Superior temporal gyrus (tissue), 1 donor: Measurements from ENCODE around the gene MYBPC3.

Source experiments
- DNase-seq: peaks from one replicate; pipeline ENCODE4 v3.0.0-alpha.2; 2016; ENCODE audit errors: extremely low spot score

Gene MYBPC3

DNA sequence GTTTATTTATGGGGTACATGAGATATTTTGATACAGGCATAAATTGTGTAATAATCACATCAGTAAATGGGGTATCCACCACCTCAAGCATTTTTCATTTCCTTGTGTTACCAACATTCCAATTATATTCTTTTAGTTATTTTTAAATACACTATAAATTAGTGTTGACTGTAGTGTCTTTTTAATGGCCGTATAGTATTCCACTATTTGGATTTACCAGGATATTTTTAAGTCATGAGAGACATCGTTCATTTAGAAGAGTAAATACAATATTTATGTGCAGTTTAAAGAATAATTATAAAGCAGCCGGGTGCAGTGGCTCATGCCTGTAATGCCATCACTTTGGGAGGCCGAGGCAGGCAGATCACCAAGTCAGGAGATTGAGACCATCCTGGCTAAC is 32.0 kb upstream of the MYBPC3 start:
- no peak for DNase-seq

- no peak for DNase-seq
These were observed 30.6 kb upstream of the MYBPC3 start for GRCh38 chr11:47383071-47383470.

DNA sequence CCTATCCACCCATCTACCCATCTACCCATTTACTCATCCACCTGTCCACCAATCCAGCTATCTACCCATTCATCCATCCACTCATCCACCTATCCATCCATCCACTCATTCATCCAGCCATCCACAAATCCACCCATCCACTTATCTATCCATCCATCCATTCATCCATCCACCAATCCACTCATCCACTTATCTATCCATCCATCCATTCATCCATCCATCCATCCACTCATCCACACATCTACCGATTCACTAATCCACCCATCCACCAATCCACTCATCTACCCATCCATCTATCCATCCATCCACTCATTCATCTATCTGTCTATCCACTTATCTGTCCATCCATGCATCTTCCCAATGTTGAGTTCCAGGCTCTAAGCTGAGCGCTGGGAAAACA is 27.6 kb upstream of the MYBPC3 start:
- no peak for DNase-seq

DNA sequence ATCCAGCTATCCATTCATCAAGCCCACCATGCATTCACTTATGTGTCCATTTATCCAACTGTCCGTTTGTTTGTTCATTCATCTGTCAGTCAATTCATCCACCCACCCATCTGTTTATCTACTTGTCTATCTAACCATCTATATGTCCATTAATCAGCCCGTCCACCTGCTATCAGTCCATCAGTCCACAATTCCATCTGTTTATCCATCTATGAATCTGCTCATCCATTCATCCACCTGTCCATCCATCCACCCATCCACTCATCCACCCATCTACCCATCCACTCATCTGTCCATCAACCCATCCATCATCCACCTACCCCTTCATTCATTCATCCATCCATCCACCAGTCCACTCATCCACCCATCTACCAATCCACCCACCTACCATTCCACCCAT is 26.8 kb upstream of the MYBPC3 start:
- DNase-seq = no peak

GRCh38 chr11:47378836-47379170 is 26.3 kb upstream of the MYBPC3 start:
- no peak for DNase-seq

- DNase-seq = no peak
These were observed 25.7 kb upstream of the MYBPC3 start, which contains the start of gene SPI1 for GRCh38 chr11:47378010-47378835. SPI1 (minus strand) TSS chr11:47378547; CDS start chr11:47378353, 194 bp downstream.

DNA sequence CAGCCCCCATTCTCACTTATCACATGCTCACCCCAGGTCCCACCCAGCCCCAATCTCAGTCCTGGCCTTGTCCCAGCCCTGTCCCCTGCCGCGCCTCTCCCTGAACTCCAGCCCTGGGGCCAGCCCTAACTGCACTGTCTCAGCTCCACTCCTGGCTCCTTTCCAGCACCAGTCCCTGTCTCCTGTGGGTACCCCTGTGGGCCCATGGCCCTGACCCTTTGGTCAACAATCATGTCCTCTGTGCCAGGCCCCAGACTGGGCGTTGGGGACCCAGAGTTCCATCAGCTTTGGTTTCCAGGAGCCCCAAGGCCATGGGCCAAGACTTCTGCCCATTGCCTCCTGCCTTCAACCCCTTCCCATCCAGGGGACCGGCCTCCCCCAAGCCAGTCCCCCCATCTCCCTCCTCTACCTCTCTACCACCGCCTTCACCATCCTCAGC is 25.1 kb upstream of the MYBPC3 start:
- no peak for DNase-seq

GRCh38 chr11:47376525-47377371 is 24.2 kb upstream of the MYBPC3 start:
- no peak for DNase-seq

DNA sequence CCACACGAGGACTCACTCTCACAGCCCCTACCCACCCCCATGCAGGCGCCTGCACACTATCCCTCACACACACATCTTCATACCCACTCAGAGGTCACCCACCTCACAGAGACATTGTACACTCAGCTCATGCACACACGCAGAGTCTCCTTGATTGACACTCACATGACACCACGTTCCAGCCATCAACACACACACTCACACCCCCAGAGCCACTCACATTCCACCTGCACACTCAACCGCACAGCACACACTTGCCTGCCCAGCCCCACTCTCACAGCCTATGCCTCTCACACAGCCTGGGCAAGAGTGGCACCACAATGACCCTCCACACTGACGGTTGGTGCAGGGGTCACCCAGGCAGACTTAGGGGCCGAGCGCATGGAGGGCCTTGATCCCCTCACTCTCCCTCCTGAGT is 23.6 kb upstream of the MYBPC3 start:
- no peak for DNase-seq

DNA sequence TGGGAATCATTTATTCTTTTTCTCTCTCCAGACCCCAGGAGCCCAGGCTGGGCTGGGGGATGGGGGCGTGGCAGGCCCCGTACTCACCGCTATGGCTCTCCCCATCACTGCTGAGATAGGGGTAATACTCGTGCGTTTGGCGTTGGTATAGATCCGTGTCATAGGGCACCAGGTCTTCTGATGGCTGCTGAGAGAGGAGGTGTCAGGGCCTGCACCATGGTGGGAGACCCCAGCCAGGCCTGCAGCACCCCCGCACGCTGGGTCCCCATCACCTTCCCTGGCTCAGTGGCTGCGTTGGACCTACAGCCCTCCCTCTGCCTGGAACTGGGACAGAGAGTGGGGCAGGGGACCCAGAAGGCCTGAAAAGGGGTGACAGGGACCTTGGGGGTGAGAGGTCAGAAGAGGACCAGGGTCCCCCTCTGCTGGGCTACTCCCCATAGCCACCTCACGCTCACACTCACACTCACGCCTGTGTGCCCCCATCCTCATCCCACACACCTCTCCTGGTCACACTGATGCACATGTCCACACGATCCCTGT is 23.1 kb upstream of the MYBPC3 start:
- DNase-seq = no peak

DNA sequence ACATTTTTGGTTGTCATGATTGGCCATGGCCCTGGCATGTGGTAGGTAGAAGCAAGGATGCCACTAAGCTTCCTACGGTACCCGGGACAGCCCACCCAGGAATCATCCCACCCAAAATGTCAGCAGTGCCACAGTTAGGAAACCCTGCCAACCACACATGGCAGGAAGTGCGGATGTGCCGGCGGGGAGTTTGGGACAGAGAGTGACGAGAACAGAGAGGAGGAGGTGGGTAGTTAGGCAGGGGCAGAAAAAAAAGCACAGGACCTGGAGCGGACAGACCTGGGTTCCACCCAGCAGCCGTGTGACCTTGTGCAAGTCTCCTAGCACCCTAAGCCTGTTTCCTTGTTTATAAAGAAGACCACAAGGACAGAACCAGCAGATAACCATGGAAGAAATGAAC is 22.5 kb upstream of the MYBPC3 start:
- no peak for DNase-seq

DNA sequence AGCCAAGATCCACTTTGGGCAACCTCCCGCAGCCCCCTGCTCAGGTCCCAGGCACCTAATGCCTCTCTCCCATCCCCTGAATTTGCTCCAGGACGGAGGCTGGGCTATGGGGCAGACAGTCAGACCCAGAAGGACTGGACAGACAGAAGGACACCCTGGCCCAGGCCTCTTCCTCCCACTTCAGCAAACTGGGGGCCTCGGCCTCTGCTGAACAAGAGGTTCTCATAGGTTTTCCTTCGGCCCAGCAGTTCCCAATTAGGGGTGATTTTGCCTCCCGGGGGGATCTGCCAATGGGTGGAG is 22.2 kb upstream of the MYBPC3 start:
- DNase-seq = no peak

DNA sequence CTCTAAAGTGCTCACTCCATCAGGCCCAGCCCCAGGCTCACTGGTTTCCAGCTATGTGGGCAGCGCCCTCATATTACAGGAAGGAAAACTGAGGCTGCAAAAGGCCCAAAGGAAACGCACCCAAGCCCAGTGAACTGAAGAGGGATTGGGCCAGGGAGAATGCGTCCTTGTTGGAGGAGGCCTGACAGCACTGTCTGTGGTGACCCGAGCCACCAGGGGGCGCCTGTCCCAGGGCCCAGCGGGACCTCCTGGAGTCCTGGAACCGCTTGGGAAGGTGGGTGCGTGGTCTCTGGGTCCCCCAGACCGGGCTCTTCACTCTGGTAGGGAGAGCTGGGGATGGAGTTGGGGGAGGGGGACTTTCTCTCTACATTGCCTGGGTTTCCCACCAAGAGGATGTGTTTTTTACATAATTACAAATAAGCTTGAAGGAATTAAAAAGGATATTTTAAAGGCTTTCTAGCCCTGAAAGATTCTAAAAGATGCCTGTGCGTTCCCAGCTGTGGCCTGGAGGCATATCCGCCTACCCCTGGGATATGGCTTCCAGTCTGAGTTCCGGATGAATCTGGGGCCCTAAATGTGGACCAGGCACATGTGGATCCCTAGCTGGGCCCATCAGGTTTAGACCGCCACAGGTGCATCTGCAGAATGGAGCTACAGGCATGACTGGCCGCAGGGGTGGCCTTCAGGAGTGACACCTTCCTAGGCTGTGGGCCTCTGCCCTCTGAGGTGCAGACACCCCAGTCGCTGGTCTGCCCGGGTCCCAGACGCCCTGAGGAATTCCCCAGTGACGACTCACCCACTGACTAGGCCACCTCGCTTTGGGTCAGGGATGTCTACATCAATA is 21.6 kb upstream of the MYBPC3 start:
- DNase-seq = peak; percentile 80

GRCh38 chr11:47372422-47372821 is 19.9 kb upstream of the MYBPC3 start:
- no peak for DNase-seq

DNA sequence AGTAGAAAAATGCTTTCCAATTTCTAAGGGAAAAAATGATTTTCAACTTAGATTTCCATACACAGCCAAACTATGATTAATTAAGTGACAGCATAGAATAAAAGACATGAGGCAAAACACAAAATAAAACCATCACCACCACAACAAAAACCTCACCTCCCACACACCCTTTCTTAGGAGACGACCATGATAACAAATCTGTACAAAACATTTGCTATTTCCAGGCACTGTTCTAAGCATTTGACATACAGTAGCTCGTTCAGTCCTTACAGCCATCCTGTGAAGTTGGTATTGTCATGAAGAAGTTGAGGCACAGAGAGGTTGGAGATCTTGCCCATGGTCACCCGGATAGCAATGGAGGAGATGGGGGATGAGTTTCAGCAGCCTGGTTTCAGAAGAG is 17.2 kb upstream of the MYBPC3 start:
- no peak for DNase-seq

- DNase-seq = no peak
These were observed 13.6 kb upstream of the MYBPC3 start for GRCh38 chr11:47366020-47366490.

GRCh38 chr11:47361419-47361818 is 8.9 kb upstream of the MYBPC3 start:
- no peak for DNase-seq

DNA sequence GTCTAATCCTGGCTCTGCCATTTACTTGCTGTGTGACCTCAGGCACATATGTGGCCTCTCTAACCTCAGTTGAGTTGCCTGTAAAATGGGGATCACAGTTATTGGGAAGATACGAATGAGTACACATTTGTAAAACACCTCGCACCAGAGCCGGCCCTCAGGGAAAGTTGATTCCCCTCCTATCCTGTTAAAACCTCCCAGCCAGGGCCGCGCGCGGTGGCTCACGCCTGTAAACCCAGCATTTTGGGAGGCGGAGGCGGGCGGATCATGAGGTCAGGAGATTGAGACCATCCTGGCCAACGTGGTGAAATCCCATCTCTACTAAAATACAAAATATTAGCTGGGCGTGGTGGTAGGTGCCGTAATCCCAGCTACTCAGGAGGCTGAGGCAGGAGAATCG is 7.8 kb upstream of the MYBPC3 start:
- no peak for DNase-seq

DNA sequence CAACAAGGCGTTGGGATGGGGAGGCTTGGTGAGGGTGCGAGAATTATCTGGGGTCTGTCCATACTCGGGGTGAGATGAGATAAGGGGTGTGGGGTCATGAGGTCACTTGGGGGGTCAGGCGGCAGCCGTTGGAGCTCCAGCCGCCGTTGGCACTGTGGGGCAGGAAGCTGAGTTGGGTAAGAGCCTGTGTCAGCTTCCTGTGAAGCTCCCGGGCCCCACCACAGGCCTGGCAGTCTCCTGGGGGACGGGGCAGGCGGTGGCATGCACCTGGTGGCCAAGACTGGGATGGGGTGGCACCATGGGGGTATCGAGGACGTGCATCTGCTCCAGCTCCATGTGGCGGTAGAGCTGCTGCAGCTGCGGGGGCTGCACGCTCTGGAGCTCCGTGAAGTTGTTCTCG is 7.1 kb upstream of the MYBPC3 start:
- no peak for DNase-seq

DNA sequence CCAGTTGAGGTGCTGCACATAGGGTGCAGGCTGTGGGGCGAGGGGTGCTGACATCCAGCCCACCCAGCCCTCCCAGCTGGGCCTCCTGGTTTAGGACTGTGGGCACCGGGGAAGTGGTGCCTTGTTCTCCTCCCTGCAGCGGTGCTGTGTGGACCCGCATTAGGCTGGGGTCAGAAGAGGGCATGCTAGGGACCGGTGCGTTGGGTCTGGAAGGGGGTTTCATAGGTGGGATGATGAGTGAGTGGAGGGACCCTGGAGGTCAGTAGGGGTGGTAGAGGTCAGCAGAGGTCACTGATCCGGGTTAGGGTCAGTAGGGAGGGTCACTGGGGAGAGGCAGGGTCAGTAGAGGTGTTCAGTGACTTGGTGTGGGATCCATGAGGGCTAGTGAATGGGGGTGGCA is 6.7 kb upstream of the MYBPC3 start:
- no peak for DNase-seq

DNA sequence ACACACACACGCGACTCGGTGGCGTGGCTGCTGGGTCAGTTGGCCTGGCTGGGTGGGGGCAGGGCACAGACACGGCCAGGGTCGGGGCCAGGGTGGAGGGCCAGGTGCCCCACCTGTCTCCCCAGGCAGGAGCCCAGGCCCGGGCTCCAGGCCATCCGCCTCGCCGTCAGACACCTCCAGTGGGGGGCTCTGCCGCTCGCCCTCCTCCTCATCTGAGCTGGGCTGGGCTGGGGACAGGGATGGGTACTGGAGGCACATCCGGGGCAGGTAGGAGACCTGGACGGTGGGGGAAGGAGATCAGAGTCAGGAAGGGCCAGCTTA is 6.2 kb upstream of the MYBPC3 start:
- no peak for DNase-seq
